ENCODE data around the gene SLC39A13.

Gene SLC39A13

DNA sequence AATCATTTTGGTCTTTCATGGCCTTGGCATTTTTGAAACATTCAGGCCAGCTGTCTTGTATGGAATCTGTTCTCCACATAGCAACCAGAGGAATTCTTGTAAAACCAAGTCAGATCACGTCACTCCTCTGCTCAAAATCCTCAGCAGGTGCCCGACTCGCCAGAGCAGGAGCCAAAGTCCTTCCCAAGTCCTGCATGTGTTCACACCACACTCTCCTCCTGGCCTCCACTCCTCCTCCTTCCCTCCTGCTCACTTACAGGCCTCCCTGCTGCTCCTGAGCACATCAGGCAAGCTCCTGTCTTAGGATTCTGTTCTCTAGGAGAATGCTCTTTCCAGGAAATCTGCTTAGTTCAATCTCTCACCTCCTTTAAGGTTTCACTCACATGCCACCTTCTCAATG lies 24.8 kb downstream of the SLC39A13 start:
- DNase-seq: no peak

DNA sequence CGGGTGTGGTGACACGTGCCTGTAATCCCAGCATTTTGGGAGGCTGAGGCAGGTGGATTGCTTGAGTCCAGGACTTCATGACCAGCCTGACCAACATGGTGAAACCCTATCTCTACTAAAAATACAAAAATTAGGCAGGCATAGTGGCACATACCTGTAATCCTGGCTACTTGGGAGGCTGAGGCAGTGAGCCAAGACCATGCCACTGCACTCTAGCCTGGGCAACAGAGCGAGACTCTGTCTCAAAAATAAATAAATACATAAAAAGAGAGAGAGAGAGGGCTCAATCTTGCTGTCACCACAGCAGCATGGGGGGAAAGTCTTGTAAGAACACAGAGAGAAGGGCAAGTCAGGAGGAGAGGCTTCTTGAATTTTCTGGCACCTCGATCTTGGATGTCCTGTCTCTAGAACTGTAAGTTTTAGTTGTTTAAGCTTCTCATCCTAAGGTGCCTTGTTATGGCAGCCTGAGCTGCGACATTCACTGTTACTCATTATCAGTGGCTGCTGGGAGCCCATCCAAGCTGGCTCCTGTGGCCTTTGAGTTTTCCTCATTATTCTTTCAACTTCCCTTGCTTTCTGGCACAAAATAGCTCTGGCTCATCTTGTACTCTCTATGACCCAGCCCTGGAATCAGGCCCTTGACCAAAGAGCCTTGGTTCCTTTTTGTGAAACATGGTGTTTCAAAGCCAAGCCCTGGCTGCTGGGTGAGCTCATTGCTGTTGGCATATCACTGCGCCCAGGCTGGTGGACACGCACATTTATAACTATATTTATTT lies 25.8 kb downstream of the SLC39A13 start:
- no peak for DNase-seq

DNA sequence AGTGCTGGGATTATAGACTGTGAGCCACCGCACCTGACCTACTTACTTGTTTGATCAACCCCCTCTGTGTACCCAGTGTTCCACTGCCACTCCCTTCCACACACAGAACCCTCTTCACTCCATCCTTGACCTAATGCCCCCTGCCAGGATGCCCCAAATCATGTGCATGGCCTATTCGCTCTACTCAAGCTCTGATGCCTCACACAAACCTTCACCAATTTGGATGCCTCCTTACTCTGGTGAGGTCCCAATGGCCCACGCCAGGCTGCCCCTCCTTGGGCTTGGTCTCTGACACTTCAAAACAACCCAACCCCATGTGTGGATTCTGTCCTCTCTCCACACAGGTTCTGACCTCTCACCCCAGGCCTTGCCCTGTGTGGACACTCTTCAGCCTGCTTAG lies 27.3 kb downstream of the SLC39A13 start:
- no peak for DNase-seq

DNA sequence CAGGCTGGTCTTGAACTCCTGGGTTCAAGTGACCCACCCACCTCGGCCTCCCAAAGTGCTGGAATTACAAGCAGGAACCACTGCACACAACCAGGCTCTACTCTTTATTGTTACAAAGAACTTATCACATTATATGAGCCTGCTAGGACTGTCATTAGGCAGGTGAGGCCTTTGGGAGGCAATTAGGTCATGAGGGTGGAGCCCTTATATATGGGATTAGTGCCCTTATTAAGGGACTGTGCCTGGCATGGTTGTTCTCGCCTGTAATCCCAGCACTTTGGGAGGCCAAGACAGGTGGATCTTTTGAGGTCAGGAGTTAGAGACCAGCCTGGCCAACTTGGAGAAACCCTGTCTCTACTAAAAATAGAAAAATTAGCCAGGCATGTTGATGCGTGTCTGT lies 28.3 kb downstream of the SLC39A13 start:
- no peak for DNase-seq

GRCh38 chr11:47437218-47437745 lies 28.9 kb downstream of the SLC39A13 start:
- no peak for DNase-seq

DNA sequence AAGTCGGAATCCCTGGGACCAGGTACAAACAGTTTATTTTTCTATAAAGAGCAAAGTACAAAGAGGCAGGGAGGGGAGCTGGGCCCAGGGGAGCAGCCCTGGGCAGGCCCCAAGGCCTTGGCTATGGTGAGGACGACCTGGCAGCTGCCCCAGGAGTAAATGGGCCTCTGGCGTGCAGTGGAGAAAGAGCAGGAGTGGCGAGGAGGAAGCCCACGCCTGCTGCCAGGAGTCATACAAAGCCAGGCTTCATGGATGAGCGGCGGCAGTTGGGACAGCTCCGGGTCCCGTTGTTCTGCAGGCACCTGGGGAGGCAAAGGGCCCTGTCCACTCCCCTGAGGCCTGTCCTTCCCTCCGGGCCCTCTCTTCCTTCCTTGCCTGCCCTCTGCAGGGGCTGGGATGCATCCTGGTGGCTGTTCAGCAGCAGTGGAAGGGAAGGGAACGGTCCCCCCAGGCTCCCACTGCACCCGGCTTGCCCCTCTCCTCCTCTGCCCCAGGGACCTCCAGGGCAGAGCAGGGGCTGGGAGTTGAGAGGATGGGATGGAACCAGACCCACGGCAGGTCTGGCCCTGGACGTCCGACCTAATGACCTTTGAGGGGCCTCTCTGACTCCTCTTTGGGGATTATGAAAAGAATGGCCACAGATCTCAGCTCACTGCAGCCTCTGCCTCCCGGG lies 29.5 kb downstream of the SLC39A13 start:
- DNase-seq: no peak

- DNase-seq: no peak
These were observed 30.3 kb downstream of the SLC39A13 start for GRCh38 chr11:47438721-47439120.

GRCh38 chr11:47440054-47440476 lies 31.7 kb downstream of the SLC39A13 start:
- no peak for DNase-seq

DNA sequence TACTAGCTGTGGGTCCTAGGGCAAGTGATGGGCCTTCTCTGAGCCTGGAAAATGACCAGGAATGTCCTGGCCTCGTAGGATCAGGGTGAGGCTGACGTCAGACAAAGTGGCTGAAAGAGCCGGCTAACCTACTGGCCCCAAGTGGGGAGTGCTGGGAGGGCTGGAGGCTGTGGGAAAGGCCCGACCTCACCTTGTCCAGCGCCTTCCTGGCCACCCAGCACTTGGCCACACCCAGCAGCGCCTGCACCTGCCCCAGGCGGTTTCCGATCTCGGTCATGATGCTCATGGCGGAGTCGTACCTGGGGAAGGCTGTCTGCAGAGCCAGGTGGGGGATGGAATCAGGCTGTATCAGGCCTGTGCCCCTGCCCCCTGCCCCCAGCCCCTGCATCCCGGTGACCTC lies 33.0 kb downstream of the SLC39A13 start:
- no peak for DNase-seq

DNA sequence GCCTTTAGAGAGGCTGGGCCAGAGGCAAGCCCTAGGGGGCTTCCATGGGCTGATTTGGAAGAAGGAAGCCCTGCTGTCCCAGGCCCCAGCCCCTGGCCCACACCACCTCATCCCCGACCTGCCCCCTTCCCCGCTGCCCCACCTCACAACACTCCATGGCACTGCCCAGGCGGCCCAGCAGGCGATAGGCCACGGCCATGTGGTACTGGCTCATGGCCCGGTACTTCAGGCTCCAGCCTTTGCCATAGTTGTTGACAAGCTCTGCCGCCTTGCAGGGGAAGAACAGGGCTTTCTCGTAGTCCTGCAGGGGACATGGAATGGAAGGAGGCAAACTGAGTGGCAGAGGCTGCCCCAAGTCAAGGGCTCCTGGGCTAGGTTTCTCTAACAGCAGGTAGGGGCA lies 34.1 kb downstream of the SLC39A13 start:
- no peak for DNase-seq

- no peak for DNase-seq
These were observed 34.8 kb downstream of the SLC39A13 start for GRCh38 chr11:47443028-47443700.

- DNase-seq: no peak
These were observed 35.4 kb downstream of the SLC39A13 start for GRCh38 chr11:47443817-47444216.

- DNase-seq: no peak
These were observed 37.5 kb downstream of the SLC39A13 start for GRCh38 chr11:47445840-47446239.

DNA sequence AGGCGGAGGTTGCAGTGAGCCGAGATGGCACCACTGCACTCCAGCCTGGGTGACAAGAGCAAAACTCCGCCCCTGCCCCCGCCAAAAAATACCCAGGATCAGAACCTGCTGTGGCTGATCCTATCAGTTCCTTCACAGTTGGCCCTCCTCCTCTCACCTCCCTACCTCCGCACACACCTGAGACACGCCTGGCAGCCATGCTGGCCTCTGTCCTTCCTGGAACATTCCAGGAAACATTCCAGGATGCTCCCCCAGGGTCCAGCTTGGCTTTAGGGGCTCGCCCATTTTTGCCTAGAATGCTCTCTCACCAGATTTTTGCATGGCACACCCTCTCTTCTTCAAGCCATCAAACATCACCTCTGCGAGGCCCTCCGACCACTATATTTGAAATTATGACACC lies 38.4 kb downstream of the SLC39A13 start:
- DNase-seq: no peak

- no peak for DNase-seq
These were observed 39.5 kb downstream of the SLC39A13 start for GRCh38 chr11:47447906-47448305.

GRCh38 chr11:47448566-47449427 lies 40.4 kb downstream of the SLC39A13 start, which contains the start of gene RAPSN:
Gene RAPSN (minus strand): TSS chr11:47449136. CDS start chr11:47448964, 172 bp downstream.
- DNase-seq: no peak

DNA sequence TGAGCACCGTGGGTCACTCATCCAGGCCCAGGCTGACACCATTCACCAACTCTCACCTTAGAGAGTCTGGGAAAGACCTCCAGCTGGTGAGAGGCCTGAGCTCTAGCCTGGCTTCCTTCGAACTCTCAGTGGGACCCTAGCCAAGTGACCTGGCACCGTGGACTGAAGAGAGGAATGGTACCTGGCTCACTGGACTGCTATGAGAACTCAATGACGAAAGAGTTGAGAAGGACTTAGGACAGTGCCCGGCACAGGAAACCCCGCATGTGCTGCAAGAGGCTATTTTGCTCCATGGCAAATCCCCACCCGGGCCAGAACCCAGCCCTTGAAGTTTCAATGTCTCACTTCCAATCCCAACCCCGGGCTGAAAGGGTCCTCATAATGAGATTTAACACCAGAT lies 41.2 kb downstream of the SLC39A13 start:
- DNase-seq: no peak

GRCh38 chr11:47451436-47451835 lies 43.0 kb downstream of the SLC39A13 start:
- DNase-seq: no peak

DNA sequence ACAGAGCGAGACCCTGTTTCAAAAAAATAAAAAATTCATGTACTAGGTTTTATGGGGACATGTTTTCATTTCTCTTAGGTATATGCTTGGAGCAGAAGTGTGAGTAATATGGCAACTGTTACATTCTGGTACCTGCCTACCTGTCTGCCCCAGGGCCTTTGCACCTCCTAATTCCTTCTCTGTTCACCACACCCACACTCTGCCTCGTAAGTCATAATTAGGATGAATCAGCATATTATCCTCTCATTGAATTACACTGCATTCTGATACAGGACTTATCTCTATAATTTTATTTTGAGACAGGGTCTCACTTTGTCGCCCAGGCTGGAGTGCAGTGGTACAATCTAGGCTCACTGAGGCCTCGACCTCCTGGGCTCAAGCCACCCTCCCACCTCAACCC lies 43.6 kb downstream of the SLC39A13 start:
- no peak for DNase-seq

- no peak for DNase-seq
These were observed 45.0 kb downstream of the SLC39A13 start for GRCh38 chr11:47453365-47453764.

GRCh38 chr11:47454258-47454671 lies 45.9 kb downstream of the SLC39A13 start:
- peak; percentile 63 for DNase-seq

DNA sequence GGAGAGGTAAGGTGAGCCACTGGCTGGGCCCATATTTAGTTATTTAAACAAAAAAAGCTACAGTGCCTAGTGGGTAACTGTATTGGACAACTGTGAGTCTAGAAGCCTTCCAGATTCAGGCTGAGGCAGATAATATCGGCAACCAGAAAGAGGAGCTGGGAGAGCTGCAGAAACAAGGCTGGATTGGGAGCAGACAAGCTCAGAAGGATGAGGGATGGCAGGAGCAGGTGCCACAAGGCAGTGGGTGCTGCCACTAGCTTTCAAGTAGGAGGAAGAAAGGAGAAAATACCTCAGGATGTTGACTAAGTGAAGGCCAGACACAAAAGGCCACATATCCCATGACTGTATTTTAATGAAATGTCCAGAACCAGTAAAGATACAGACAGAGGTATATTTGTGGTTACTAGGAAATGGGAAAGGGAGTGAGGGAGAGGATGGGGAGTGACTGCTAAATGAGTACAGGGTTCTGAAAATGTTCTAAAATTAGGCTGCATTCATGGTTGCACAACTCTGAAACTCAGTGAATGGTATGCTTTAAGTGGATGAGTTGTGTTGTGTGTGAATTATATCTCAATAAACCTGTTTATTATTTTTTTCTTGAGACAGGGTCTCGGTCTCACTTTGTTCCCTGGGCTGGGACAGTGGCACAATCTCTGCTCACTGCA lies 52.3 kb downstream of the SLC39A13 start:
- DNase-seq: no peak
